Bronchus fibroblast of lung (primary cell): ENCODE measurements around the gene HCRTR1. TPM values are rescaled to one million over a fixed set of nuclear protein-coding genes. Genes with fewer than 3 reads are reported as not detected.

Experiments used
- total RNA-seq: library from RNA; depleted of rRNA; stranded (reverse); fragments of >200 nt; gene quantifications from 2 replicates; pipeline ENCODE4 v1.2.3, GENCODE V29; 2015

Gene HCRTR1
- total RNA-seq = not detected in 2 replicates

DNA sequence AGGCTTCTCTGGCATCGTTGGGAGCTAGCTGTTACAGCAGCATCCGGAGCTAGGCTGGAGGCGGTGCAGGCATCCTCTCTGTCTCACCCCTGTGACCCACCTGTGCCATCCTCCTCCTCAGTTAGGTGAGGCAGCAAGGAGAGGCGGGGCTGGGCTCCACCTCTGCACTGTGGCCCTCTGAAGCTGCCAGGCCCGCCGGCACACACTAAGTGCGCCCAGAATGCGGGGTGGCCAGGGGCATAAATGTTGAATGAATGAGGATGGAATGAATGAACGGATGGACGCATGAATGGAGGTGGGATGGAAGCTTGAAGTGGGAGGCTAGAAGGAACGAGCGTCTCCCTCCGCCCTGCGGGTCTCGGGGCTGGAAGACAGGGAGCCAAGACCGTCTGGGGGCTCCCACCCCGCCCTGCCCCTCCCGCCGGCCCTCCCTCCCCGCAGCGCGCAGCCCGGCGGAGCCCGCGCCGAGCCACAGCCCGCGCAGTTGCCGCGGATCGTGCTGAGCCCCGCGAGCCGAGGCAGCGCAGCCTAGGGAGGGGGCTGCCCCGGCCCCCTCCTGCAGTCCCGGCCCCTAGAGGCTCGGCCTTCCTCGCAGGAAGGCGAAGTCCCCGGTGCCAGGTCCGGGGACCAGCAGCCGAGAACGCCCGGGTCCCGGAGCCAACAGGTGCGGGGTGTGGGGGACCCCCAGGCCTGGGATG is at the start of gene HCRTR1:
Gene HCRTR1, plus strand, starts transcription at position 472 of the 698 bp plus-strand sequence. CDS start 1,504 bp downstream, outside the sequence.

DNA sequence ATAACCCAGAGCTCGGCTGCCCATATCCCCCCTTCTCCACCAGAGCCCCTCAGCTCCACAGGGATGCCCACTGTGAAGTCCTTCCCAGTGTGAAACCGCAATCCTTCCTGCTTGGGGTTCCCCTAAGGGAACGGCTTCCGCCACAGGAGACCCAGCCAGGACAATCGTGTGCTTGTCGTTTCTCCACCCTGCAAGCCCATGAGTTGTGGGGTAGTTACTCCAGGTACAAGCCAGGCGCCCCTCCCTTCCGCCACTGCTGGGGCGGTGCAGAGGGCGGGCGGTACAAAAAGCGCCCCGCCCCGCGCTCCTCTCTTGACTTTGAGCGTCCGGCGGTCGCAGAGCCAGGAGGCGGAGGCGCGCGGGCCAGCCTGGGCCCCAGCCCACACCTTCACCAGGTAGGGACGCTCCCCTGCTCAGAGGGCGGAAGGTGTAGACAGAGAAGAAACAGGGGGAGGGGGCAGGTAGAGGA is 41.3 kb upstream of the HCRTR1 start, which contains the start of gene TINAGL1:
Gene TINAGL1, plus strand, starts transcription at position 315 of the 469 bp plus-strand sequence. CDS start 634 bp downstream, outside the sequence.

DNA sequence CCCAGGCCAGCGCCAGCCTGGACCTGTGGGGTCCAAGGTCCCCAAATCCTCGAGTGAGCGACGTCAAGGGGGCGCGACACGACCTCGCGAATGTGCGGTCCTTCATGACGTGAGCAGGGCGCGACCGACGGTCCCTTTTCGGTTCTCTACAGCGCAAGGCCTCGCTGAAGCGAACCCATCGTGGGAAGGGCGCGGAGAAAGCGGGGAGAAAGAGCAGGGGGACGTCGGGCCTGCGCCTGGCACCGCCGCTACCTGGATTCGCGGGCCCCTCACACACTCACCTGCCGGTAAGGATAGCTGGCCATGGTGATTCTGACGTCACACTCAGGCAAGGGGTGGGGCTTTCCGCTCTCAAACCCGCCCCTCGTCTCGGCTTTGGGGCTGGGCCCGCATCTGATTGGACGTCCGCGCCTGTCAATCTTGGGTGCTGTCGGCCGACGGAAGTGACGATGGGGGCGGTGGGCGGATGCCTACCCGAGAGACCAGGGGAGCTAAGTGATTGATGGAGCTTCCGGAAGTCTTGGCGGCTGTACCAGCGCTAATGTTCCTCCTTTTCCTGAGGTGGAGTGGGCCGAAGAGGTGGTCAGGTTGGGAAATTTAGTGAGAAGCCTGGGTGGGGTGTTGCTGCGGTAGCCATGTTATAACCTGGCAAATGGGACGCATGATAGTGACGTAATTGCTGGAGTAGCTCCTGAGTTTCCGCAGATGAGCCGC is 27.2 kb downstream of the HCRTR1 start, which contains the start of gene PEF1:
Gene PEF1, minus strand, starts transcription at position 317 of the 714 bp plus-strand sequence. Its CDS starts 12 bp downstream, at position 305.

Other genes with a start within 250 kb of the HCRTR1 start
- gene FABP3, start 244.6 kb upstream of the HCRTR1 start, total RNA-seq = 209 and 250 TPM in 2 replicates
- 110 and 119 TPM in 2 replicates for gene SERINC2, start 204.5 kb upstream of the HCRTR1 start, total RNA-seq
- 2.8 and 3.7 TPM in 2 replicates for gene TINAGL1, start 41.2 kb upstream of the HCRTR1 start, total RNA-seq
- 93.5 and 94.3 TPM in 2 replicates for gene PEF1, start 27.2 kb downstream of the HCRTR1 start, total RNA-seq
- gene COL16A1, start 86.3 kb downstream of the HCRTR1 start, total RNA-seq = 31.4 and 39.8 TPM in 2 replicates
- 5.2 and 5.9 TPM in 2 replicates for gene ADGRB2, start 146.7 kb downstream of the HCRTR1 start, total RNA-seq
- 29.9 and 35.1 TPM in 2 replicates for gene SPOCD1, start 198.3 kb downstream of the HCRTR1 start, total RNA-seq